22Rv1 (cell line): Measurements from ENCODE around the gene YKT6.

Source experiments
- ZFX ChIP-seq: fragments of 450-650 bp; IDR thresholded peaks from 2 replicates; pipeline ENCODE4 v1.6.1; 2017; ENCODE audit warnings: antibody characterized with exemption, borderline replicate concordance
- TF ChIP-seq, protein P1 (sequence below): fragments of 450-650 bp; IDR thresholded peaks from 2 replicates; pipeline ENCODE4 v1.5.1; 2017; ENCODE audit warnings: mild to moderate bottlenecking

DNA sequence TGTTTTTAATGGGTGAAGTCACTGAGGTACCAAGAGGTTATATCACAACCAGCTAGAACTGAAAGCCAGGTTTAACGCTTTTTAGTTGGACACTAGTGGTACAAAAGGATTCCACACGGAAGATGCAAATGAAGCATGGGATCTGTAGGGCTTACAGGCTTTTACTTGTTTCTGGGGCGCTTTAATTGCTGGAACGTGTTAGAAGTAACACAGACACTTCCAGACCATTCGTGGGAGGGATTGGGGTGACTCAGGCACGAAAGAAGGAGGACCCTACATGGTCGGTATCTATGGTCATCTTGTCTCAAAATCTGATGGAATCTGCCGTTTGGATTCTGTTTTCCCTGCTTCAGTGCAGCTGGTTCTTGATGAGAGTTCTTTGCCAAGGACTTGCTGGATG is 1.0 kb downstream of the YKT6 start:
- TF ChIP-seq, protein P1, sequence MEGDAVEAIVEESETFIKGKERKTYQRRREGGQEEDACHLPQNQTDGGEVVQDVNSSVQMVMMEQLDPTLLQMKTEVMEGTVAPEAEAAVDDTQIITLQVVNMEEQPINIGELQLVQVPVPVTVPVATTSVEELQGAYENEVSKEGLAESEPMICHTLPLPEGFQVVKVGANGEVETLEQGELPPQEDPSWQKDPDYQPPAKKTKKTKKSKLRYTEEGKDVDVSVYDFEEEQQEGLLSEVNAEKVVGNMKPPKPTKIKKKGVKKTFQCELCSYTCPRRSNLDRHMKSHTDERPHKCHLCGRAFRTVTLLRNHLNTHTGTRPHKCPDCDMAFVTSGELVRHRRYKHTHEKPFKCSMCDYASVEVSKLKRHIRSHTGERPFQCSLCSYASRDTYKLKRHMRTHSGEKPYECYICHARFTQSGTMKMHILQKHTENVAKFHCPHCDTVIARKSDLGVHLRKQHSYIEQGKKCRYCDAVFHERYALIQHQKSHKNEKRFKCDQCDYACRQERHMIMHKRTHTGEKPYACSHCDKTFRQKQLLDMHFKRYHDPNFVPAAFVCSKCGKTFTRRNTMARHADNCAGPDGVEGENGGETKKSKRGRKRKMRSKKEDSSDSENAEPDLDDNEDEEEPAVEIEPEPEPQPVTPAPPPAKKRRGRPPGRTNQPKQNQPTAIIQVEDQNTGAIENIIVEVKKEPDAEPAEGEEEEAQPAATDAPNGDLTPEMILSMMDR = no peak
- no peak for TF ChIP-seq ZFX
